MM.1S (cell line): ENCODE data around the gene TMEM190.

ENCODE experiments used
- DNase-seq: peaks from one replicate; pipeline ENCODE4 v3.0.0-alpha.2; 2015
- H2AFZ ChIP-seq: fragments of 300-600 bp; sonication (generic); 2 replicates; pipeline ENCODE4 v1.6.0; 2016; ENCODE audit warnings: antibody characterized with exemption, low read length
- H3F3A ChIP-seq: fragments of 300-600 bp; sonication (generic); 2 replicates; pipeline ENCODE4 v1.6.1; 2016; ENCODE audit warnings: mild to moderate bottlenecking, antibody characterized with exemption, low read length, moderate library complexity, mixed read lengths; ENCODE audit not compliant: insufficient read depth
- H3K27ac ChIP-seq: fragments of 300-600 bp; sonication (generic); 2 replicates; pipeline ENCODE4 v1.5.1; 2016; ENCODE audit warnings: mild to moderate bottlenecking, low read length
- H3K27me3 ChIP-seq: fragments of 300-600 bp; sonication (generic); replicated peaks from 2 replicates; pipeline ENCODE4 v1.6.0; 2016; ENCODE audit warnings: low read length; ENCODE audit not compliant: insufficient read depth
- H3K36me3 ChIP-seq: fragments of 300-600 bp; sonication (generic); replicated peaks from 2 replicates; pipeline ENCODE4 v1.6.1; 2016; ENCODE audit warnings: mild to moderate bottlenecking, low read length, mixed read lengths; ENCODE audit not compliant: insufficient read depth
- H3K4me1 ChIP-seq: fragments of 300-600 bp; sonication (generic); 2 replicates; pipeline ENCODE4 v1.6.1; 2016; ENCODE audit warnings: low read length, mixed read lengths
- H3K4me2 ChIP-seq: fragments of 300-600 bp; sonication (generic); 2 replicates; pipeline ENCODE4 v1.6.0; 2016; ENCODE audit warnings: low read depth, low read length
- H3K4me3 ChIP-seq: fragments of 300-600 bp; sonication (generic); 2 replicates; pipeline ENCODE4 v1.5.1; 2016; ENCODE audit warnings: low read length, mixed read lengths
- H3K79me2 ChIP-seq: fragments of 300-600 bp; sonication (generic); 2 replicates; pipeline ENCODE4 v1.6.1; 2016; ENCODE audit warnings: mixed run types, low read length, mixed read lengths
- H3K9ac ChIP-seq: fragments of 300-600 bp; sonication (generic); 2 replicates; pipeline ENCODE4 v1.6.1; 2016; ENCODE audit warnings: low read length, mixed read lengths
- H3K9me2 ChIP-seq: fragments of 300-600 bp; sonication (generic); replicated peaks from 2 replicates; pipeline ENCODE4 v1.6.1; 2016; ENCODE audit warnings: mild to moderate bottlenecking, low read length, mixed read lengths; ENCODE audit not compliant: insufficient read depth
- H3K9me3 ChIP-seq: fragments of 300-600 bp; sonication (generic); replicated peaks from 2 replicates; pipeline ENCODE4 v1.6.1; 2016; ENCODE audit warnings: mild to moderate bottlenecking, low read length, mixed read lengths; ENCODE audit not compliant: insufficient read depth
- H4K20me1 ChIP-seq: fragments of 300-600 bp; sonication (generic); 2 replicates; pipeline ENCODE4 v1.6.1; 2016; ENCODE audit warnings: mild to moderate bottlenecking, low read length, moderate library complexity, mixed read lengths; ENCODE audit not compliant: insufficient read depth
- EZH2 ChIP-seq: fragments of 300-600 bp; sonication (generic); optimal IDR thresholded peaks from 2 replicates; pipeline ENCODE3; 2017; ENCODE audit warnings: low read depth, mild to moderate bottlenecking, antibody characterized with exemption, low read length, mixed read lengths
- EZH2phosphoT487 ChIP-seq: fragments of 300-600 bp; sonication (generic); IDR thresholded peaks from 2 replicates; pipeline ENCODE4 v1.6.1; 2018; ENCODE audit warnings: antibody characterized with exemption, low read length
- TF ChIP-seq, protein P1 (sequence below): fragments of 300-600 bp; sonication (generic); IDR thresholded peaks from 2 replicates; pipeline ENCODE4 v1.5.1; 2016; ENCODE audit warnings: antibody characterized with exemption, low read length, mixed read lengths

The TMEM190 gene

DNA sequence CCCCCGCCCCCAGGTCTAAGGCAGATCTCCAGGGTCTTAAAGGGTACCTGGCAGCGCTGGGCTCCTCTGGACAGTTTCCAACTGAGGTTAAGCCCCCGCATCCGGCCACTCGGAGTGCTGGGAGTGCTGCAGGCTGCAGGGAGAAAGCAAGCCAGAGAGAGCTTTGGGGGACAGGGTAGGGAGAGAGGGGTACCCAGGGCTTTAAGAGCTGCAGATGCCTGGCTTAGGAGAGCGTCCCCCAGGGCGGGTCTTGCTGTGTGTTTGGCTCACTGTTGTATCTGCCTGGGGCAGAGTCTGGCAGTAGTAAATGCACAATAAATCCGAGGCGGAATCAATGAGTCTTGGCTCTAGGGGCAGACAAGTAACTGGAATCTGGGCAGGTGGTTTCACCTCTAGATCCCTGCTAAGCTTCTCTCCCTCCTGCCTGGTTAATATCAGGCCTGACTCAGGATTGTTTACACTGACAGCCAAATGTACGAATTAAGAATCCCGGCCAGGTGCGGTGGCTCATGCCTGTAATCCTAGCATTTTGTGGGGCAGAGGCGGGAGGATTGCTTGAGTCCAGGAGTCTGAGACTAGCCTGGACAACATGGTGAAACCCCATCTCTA is 21.3 kb upstream of the TMEM190 start:
- no peak overlapping the region for H3K9ac ChIP-seq
- no peaks in the 10 kb centered on the region for H3K36me3 ChIP-seq
- no peak overlapping the region for H3K4me3 ChIP-seq
- H3K9me2 ChIP-seq: no peaks in the 10 kb centered on the region
- H3K9me3 ChIP-seq: no peaks in the 10 kb centered on the region
- no peaks in the 10 kb centered on the region for H4K20me1 ChIP-seq
- no peaks in the 10 kb centered on the region; the same call in 1 of the 2 replicates for H3F3A ChIP-seq
- DNase-seq: no peak
- H3K27ac ChIP-seq: no peak overlapping the region
- TF ChIP-seq EZH2 (no peak), EZH2phosphoT487 (no peak)
- TF ChIP-seq, protein P1, sequence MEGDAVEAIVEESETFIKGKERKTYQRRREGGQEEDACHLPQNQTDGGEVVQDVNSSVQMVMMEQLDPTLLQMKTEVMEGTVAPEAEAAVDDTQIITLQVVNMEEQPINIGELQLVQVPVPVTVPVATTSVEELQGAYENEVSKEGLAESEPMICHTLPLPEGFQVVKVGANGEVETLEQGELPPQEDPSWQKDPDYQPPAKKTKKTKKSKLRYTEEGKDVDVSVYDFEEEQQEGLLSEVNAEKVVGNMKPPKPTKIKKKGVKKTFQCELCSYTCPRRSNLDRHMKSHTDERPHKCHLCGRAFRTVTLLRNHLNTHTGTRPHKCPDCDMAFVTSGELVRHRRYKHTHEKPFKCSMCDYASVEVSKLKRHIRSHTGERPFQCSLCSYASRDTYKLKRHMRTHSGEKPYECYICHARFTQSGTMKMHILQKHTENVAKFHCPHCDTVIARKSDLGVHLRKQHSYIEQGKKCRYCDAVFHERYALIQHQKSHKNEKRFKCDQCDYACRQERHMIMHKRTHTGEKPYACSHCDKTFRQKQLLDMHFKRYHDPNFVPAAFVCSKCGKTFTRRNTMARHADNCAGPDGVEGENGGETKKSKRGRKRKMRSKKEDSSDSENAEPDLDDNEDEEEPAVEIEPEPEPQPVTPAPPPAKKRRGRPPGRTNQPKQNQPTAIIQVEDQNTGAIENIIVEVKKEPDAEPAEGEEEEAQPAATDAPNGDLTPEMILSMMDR: no peak
- no peak overlapping the region for H2AFZ ChIP-seq
- H3K4me1 ChIP-seq: peaks cover 5% of the 10 kb centered on the region
- H3K79me2 ChIP-seq: no peaks in the 10 kb centered on the region
- H3K4me2 ChIP-seq: no peak overlapping the region
- peaks cover 66% of the 10 kb centered on the region for H3K27me3 ChIP-seq

DNA sequence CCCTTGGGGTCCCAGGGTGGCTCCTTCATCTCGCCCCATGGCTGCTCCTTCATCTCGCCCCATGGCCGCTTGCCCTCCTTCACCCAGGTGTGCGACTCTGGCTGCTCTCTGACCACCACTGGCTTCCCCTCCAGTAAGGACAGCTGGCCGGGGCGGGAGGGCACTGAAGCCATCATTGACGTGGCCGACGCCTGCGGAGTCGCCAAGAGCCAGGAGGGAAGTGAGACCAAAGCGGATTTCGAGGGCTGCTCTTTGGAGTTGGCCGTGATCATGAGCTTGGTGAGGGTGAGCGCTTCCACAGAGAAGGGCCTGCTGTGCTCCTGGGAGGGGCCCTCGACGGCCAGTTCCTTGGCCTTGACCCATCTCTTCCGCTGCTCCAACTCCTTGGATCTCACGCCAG is 18.1 kb upstream of the TMEM190 start:
- H3K9ac ChIP-seq: no peak overlapping the region
- no peak overlapping the region for H3K4me3 ChIP-seq
- H3K4me1 ChIP-seq: peaks cover 5% of the 10 kb centered on the region
- no peaks in the 10 kb centered on the region for H3K79me2 ChIP-seq
- H2AFZ ChIP-seq: no peak overlapping the region
- H3K36me3 ChIP-seq: no peaks in the 10 kb centered on the region
- H3K4me2 ChIP-seq: no peak overlapping the region
- H3K9me2 ChIP-seq: no peaks in the 10 kb centered on the region
- no peak overlapping the region for H3K27ac ChIP-seq
- H3K9me3 ChIP-seq: no peaks in the 10 kb centered on the region
- DNase-seq: no peak
- H3F3A ChIP-seq: no peaks in the 10 kb centered on the region
- peaks cover 51% of the 10 kb centered on the region for H3K27me3 ChIP-seq
- H4K20me1 ChIP-seq: no peaks in the 10 kb centered on the region
- TF ChIP-seq EZH2: no peak
- TF ChIP-seq, protein P1: no peak
- no peak for TF ChIP-seq EZH2phosphoT487

DNA sequence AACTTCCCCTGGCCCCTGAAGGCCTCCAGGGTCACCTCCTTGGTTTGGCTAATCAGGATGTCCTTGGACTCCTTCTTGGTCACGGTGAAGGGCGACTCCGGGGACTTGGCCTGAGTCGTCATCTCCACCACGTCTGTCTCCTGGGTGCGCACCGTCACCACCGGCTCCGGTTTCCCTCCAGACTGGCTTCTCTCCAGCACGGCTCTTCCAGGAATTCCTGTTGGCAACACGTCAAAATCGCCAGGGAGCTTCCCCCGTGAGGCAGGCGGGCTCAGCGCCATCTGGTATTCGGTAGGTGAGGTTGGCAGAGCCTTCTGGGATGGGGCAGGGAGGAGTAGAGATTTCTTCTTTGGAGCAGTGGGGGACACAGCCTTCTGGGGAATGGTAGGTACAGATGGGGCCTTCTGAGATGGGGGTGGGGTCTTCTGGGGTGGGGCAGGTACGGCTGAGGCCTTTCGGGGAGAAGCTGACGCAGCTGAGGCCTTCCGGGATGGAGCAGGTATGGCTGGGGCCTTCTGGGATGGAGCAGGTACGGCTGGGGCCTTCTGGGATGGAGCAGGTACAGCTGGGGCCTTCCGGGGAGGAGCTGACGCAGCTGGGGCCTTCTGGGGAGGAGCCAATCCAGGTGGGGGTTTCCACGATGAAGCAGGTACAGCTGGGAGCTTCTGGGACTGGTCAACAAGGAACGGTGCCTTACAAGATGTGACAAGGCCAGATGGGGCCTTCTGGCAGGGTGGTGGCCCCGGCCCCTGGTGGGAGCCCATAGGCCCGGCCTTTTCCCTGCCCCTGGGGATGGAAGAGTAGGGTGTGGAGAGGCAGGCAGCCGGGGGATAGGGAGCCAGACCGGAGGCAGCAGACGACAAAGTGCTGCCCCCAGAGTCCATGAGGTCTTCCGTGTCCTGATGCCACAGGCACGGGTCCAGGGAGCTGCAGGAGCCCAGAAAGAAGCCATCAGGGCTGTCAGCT is 17.4 kb upstream of the TMEM190 start:
- Histone ChIP-seq H3K27ac (no peak overlapping the region), H3K27me3 (peaks cover 51% of the 10 kb centered on the region), H3K4me3 (no peak overlapping the region), H3K9me2 (no peaks in the 10 kb centered on the region), H3K4me1 (peaks cover 5% of the 10 kb centered on the region), H4K20me1 (no peaks in the 10 kb centered on the region), H3K36me3 (no peaks in the 10 kb centered on the region), H3K79me2 (no peaks in the 10 kb centered on the region), H3K4me2 (0 out of 2 replicates have a peak overlapping the region, but pooled peaks have one; percentile 2), H3K9ac (no peak overlapping the region), H3K9me3 (no peaks in the 10 kb centered on the region), H2AFZ (peak overlapping the region; percentile 27; the same call in 1 of the 2 replicates), H3F3A (no peaks in the 10 kb centered on the region)
- peak; percentile 23 for DNase-seq
- TF ChIP-seq, protein P1: no peak
